OCI-LY7 (cell line): ENCODE data around the gene REG1A. TPM values are rescaled to one million over a fixed set of nuclear protein-coding genes. Genes with fewer than 3 reads are reported as not detected.

Experiments used
- Bru-seq: library from RNA; stranded (reverse); fragments of 400-500 nt; gene quantifications from one replicate; lab custom pipeline; 2021; lab: Mats Ljungman, UMichigan
- BruChase-seq, 2 experiments: library from RNA; stranded (reverse); fragments of 400-500 nt; gene quantifications; one replicate each; lab custom pipeline; 2021; lab: Mats Ljungman, UMichigan
- BruUV-seq: library from RNA; stranded (reverse); fragments of 400-500 nt; replicated peaks from 2 replicates; lab custom pipeline; 2021; lab: Mats Ljungman, UMichigan
- CTCF ChIA-PET: fragments of 300-600 bp; sonication (Branson Sonifier 250); formaldehyde crosslinking; loops from one replicate; lab custom pipeline; 2022; ENCODE audit warnings: antibody characterized with exemption; ENCODE audit not compliant: unreplicated experiment; lab: Charles Lee
- POLR2A ChIA-PET: fragments of 300-600 bp; sonication (Branson Sonifier 250); formaldehyde crosslinking; loops from one replicate; lab custom pipeline; 2022; ENCODE audit warnings: antibody characterized with exemption; lab: Charles Lee
- DNase-seq: peaks from one replicate; pipeline ENCODE4 v3.0.0-alpha.2; 2015; ENCODE audit warnings: low spot score
- H2AFZ ChIP-seq: fragments of 200-600 bp; sonication (generic), shearing (Covaris generic); 2 replicates; pipeline ENCODE4 v1.6.1; 2014; ENCODE audit warnings: mild to moderate bottlenecking, antibody characterized with exemption, low read length, moderate library complexity
- H3K27ac ChIP-seq: fragments of 200-600 bp; sonication (generic); 2 replicates; pipeline ENCODE4 v1.5.1; 2014; ENCODE audit warnings: mixed run types, low read depth, mild to moderate bottlenecking, moderate library complexity, low read length, inconsistent platforms; ENCODE audit not compliant: poor library complexity, severe bottlenecking
- H3K36me3 ChIP-seq: fragments of 200-600 bp; sonication (generic); 2 replicates; pipeline ENCODE4 v1.6.1; 2014; ENCODE audit warnings: mild to moderate bottlenecking, antibody characterized with exemption, low read length, moderate library complexity, mixed read lengths; ENCODE audit not compliant: insufficient read depth
- H3K4me1 ChIP-seq: fragments of 200-600 bp; sonication (generic); 2 replicates; pipeline ENCODE4 v1.5.1; 2014; ENCODE audit warnings: mild to moderate bottlenecking, low read length; ENCODE audit not compliant: insufficient read depth, poor library complexity, severe bottlenecking
- H3K4me2 ChIP-seq: fragments of 200-600 bp; sonication (generic); 2 replicates; pipeline ENCODE4 v1.6.1; 2014; ENCODE audit warnings: mild to moderate bottlenecking, low read length
- H3K4me3 ChIP-seq: fragments of 200-600 bp; sonication (generic); 2 replicates; pipeline ENCODE4 v1.5.1; 2014; ENCODE audit warnings: mild to moderate bottlenecking, low read depth, low read length; ENCODE audit not compliant: poor library complexity, severe bottlenecking
- H3K79me2 ChIP-seq: fragments of 200-600 bp; sonication (generic); 2 replicates; pipeline ENCODE4 v1.6.1; 2016; ENCODE audit warnings: low read depth, mild to moderate bottlenecking, low read length, moderate library complexity, mixed read lengths; ENCODE audit not compliant: insufficient read depth
- H3K9me2 ChIP-seq: fragments of 200-600 bp; sonication (generic); 2 replicates; pipeline ENCODE4 v1.6.1; 2016; ENCODE audit warnings: mild to moderate bottlenecking, low read length, mixed read lengths; ENCODE audit not compliant: insufficient read depth
- H3K9me3 ChIP-seq: fragments of 200-600 bp; sonication (generic); 2 replicates; pipeline ENCODE4 v1.6.1; 2014; ENCODE audit warnings: mild to moderate bottlenecking, mixed run types, low read length, mixed read lengths
- H4K20me1 ChIP-seq: fragments of 200-600 bp; sonication (generic); 2 replicates; pipeline ENCODE4 v1.6.1; 2014; ENCODE audit warnings: mild to moderate bottlenecking, antibody characterized with exemption, low read length, moderate library complexity, mixed read lengths; ENCODE audit not compliant: insufficient read depth
- EZH2phosphoT487 ChIP-seq: fragments of 200-600 bp; sonication (generic); IDR thresholded peaks from 2 replicates; pipeline ENCODE4 v1.6.1; 2018; ENCODE audit warnings: low read depth, borderline replicate concordance, mild to moderate bottlenecking, mixed run types, antibody characterized with exemption, low read length, moderate library complexity, mixed read lengths
- intact Hi-C: fragments of 100-400 bp; cut with micrococcal nuclease; formaldehyde crosslinking; loops from one replicate; pipeline ENCODE4 v1.10.0; 2022; ENCODE audit not compliant: unreplicated experiment
- long read RNA-seq: library from polyadenylated mRNA; stranded (forward); transcript quantifications from one replicate; pipeline ENCODE4 v2.0.0, GENCODE V29; 2022
- total RNA-seq, 2 experiments: library from RNA; depleted of rRNA in 1 of 2; stranded (reverse); fragments of >200 nt in 1 of 2; shearing (Covaris generic) in 1 of 2; gene quantifications; 2 replicates each; pipeline ENCODE4 v1.2.3, GENCODE V29; 2014 to 2022
- TF ChIP-seq, protein P1 (sequence below): fragments of 200-600 bp; sonication (generic); conservative IDR thresholded peaks from 2 replicates; pipeline ENCODE4 v1.5.1; 2014; ENCODE audit warnings: mild to moderate bottlenecking, antibody characterized with exemption, low read length, moderate library complexity, mixed read lengths

Gene REG1A, protein sequence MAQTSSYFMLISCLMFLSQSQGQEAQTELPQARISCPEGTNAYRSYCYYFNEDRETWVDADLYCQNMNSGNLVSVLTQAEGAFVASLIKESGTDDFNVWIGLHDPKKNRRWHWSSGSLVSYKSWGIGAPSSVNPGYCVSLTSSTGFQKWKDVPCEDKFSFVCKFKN
- total RNA-seq (2014; rRNA removed; shearing (Covaris generic)) (not detected in 2 replicates), total RNA-seq (2022) (not detected in 2 replicates), Bru-seq, nascent RNA (not detected), BruChase-seq, experiment 1, labeled RNA remaining after a 6-hour chase (not detected), BruChase-seq, experiment 2, labeled RNA remaining after a 2-hour chase (not detected)
- long read RNA-seq: 0 reads

DNA sequence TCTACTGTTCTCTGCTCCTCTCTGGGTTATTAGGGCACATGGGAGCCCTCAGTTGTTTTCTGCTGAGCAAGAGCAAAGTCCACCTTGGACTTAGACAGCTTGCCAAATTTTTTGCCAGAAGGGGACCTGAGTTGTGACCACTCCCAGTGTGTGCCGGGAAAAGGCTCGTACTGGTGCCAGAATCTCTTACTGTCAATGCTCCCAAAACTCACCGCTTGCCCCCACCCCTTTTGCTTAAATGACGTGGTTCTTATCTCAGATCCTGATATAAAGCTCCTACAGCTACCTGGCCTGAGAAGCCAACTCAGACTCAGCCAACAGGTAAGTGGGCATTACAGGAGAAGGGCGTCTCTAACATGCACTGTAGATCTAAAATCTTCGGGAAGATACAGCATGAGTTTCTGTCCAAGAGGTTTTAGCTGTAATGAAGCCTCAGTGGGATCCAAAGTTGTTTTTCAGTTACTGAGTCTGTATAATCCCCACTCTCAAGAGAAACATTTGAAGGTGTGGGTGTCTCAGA, at the start of gene REG1A:
Gene REG1A (plus strand): TSS at position 295 of the 520 bp plus-strand sequence. CDS start 374 bp downstream, outside the sequence.
- Histone ChIP-seq H3K4me2 (no peak within 1 kb of the TSS), H4K20me1 (no peaks in the 10 kb centered on the region), H2AFZ (no peak within 1 kb of the TSS), H3K36me3 (no peaks in the 10 kb centered on the region), H3K9me3 (no peaks in the 10 kb centered on the region), H3K4me3 (no peak within 1 kb of the TSS), H3K9me2 (no peaks in the 10 kb centered on the region), H3K79me2 (no peaks in the 10 kb centered on the region), H3K27ac (no peak within 1 kb of the TSS), H3K4me1 (no peaks in the 10 kb centered on the region)
- TF ChIP-seq, protein P1, sequence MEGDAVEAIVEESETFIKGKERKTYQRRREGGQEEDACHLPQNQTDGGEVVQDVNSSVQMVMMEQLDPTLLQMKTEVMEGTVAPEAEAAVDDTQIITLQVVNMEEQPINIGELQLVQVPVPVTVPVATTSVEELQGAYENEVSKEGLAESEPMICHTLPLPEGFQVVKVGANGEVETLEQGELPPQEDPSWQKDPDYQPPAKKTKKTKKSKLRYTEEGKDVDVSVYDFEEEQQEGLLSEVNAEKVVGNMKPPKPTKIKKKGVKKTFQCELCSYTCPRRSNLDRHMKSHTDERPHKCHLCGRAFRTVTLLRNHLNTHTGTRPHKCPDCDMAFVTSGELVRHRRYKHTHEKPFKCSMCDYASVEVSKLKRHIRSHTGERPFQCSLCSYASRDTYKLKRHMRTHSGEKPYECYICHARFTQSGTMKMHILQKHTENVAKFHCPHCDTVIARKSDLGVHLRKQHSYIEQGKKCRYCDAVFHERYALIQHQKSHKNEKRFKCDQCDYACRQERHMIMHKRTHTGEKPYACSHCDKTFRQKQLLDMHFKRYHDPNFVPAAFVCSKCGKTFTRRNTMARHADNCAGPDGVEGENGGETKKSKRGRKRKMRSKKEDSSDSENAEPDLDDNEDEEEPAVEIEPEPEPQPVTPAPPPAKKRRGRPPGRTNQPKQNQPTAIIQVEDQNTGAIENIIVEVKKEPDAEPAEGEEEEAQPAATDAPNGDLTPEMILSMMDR: no peak
- no peak for TF ChIP-seq EZH2phosphoT487
- intact Hi-C loops: no loop called here
- no peak for DNase-seq
- no TSS peak for BruUV-seq
- ChIA-PET CTCF (no interaction called here), POLR2A (interaction anchor here (1.0 kb wide), 1 partner anchor 20 kb away, joined by 3 read pairs; no protein-coding TSS in a partner anchor)

DNA sequence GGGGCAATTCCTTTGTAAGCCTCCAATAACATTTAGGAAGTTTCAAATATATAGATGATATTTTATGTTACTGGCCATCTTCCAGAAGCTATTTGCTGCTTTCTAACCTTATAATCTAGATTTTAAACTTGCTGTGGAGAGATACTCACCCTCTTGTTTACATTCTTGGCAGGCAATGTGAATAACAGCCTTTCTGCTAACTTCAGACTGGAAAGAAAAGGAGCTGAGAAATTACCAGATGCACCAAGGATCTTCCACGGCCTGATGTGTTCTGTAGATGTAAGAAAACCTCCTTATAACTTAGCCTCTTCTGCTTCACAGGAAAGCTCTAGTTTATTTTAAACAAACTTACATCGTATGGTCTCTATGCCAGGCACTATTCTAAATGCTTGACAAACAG, 49.2 kb upstream of the REG1A start:
- no TSS peak for BruUV-seq
- H3K4me2 ChIP-seq: no peak overlapping the region
- intact Hi-C loops: no loop called here
- no peaks in the 10 kb centered on the region for H3K9me3 ChIP-seq
- H2AFZ ChIP-seq: no peak overlapping the region
- CTCF ChIA-PET: no interaction called here
- no peaks in the 10 kb centered on the region for H3K36me3 ChIP-seq
- no peak for DNase-seq
- H3K9me2 ChIP-seq: no peaks in the 10 kb centered on the region
- H4K20me1 ChIP-seq: no peaks in the 10 kb centered on the region
- H3K27ac ChIP-seq: no peak overlapping the region
- TF ChIP-seq EZH2phosphoT487: no peak
- TF ChIP-seq, protein P1: no peak
- H3K79me2 ChIP-seq: no peaks in the 10 kb centered on the region
- H3K4me3 ChIP-seq: no peak overlapping the region
- POLR2A ChIA-PET: interaction anchor here (1.2 kb wide), 1 partner anchor 19 kb away, joined by 3 read pairs; no protein-coding TSS in a partner anchor
- H3K4me1 ChIP-seq: no peaks in the 10 kb centered on the region

DNA sequence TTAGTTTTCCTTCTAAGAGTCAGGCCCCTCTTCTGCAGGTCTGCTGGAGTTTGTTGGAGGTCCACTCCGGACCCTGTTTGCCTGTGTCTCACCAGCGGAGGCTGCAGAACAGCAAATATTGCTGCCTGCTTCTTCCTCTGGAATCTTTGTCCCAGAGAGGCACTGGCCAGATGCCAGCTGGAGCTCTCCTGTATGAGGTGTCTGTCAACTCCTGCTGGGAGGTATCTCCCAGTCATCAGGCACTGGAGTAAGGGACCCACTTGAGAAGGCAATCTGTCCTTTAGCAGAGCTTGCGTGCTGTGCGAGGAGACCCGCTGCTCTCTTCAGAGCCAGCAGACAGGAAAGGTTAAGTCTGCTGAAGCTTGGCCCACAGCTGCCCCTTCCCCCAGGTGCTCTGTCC, 37.3 kb upstream of the REG1A start:
- ChIA-PET POLR2A (no interaction called here), CTCF (no interaction called here)
- intact Hi-C loops: no loop called here
- no peak overlapping the region for H3K27ac ChIP-seq
- H3K4me1 ChIP-seq: no peaks in the 10 kb centered on the region
- H3K36me3 ChIP-seq: no peaks in the 10 kb centered on the region
- no peaks in the 10 kb centered on the region for H3K79me2 ChIP-seq
- no peak overlapping the region for H2AFZ ChIP-seq
- TF ChIP-seq EZH2phosphoT487: no peak
- TF ChIP-seq, protein P1: no peak
- no peaks in the 10 kb centered on the region for H3K9me3 ChIP-seq
- no peak for DNase-seq
- BruUV-seq: no TSS peak
- no peak overlapping the region for H3K4me3 ChIP-seq
- no peaks in the 10 kb centered on the region for H3K9me2 ChIP-seq
- H4K20me1 ChIP-seq: no peaks in the 10 kb centered on the region
- H3K4me2 ChIP-seq: no peak overlapping the region
